Measurements from ENCODE around the gene PDK3. TPM values are rescaled to one million over a fixed set of nuclear protein-coding genes. Genes with fewer than 3 reads are reported as not detected.

PDK3 gene
- polyA plus RNA-seq, 1 donor (not counting 4 experiments of a cell fraction or from before 2014, with no cell fraction given) = 8.0 TPM

GRCh38 chrX:24478509-24478908 is 13.4 kb downstream of the PDK3 start:
- Histone ChIP-seq H4K20me1 (ENCODE audit: control insufficient read depth, extremely low read depth, insufficient read depth, low read length) (no peaks in the 10 kb centered on the region), H3K9me1 (ENCODE audit: control insufficient read depth, extremely low read depth, insufficient read depth, low read length) (no peaks in the 10 kb centered on the region), H3K79me2 (ENCODE audit: control insufficient read depth, insufficient read depth, low read length) (no peaks in the 10 kb centered on the region), H3K4me2 (ENCODE audit: control insufficient read depth, extremely low read depth, insufficient read depth, low read depth, low read length) (no peak overlapping the region), H3K9me3 (ENCODE audit: control insufficient read depth, low read depth, low read length) (no peaks in the 10 kb centered on the region), H3K4me3 (ENCODE audit: control insufficient read depth in 2 of 3, extremely low read depth in 1 of 3, insufficient read depth in 2 of 3, low read depth in 1 of 3, low read length in 3 of 3) (no peak overlapping the region), H3K36me3 (ENCODE audit: control insufficient read depth in 2 of 2, extremely low read depth in 1 of 2, insufficient read depth in 2 of 2, low read length in 2 of 2) (no peaks in the 10 kb centered on the region), H3K4me1 (ENCODE audit: control insufficient read depth, extremely low read depth, insufficient read depth, low read length) (no peaks in the 10 kb centered on the region), H2AFZ (ENCODE audit: control insufficient read depth, low read length) (no peak overlapping the region), H3K27ac (ENCODE audit: control insufficient read depth, insufficient read depth, low read length) (no peak overlapping the region), H3K27me3 (ENCODE audit: control insufficient read depth, extremely low read depth, insufficient read depth, low read length) (no peaks in the 10 kb centered on the region), H3K9ac (ENCODE audit: control insufficient read depth, extremely low read depth, insufficient read depth, low read length) (no peak overlapping the region)
- TF ChIP-seq CTCF (optimal IDR thresholded peaks at IDR 0.05 in 1 of 3, IDR thresholded peaks at IDR 0.05 in 1 of 3, conservative IDR thresholded peaks at IDR 0.05 in 1 of 3; ENCODE audit: extremely low read depth in 1 of 3, insufficient read depth in 2 of 3, low read length in 3 of 3) (no peak), EZH2 (IDR thresholded peaks at IDR 0.05; ENCODE audit: low read length) (no peak)
- no peak for DNase-seq (ENCODE audit: low read depth, low spot score)
- dilution Hi-C loops (cut with MboI; ENCODE audit: extremely low pct_ligation_motif_present, low sequenced_read_pairs) = no loop called here
- FAIRE-seq = no peak

- H3K9me3 ChIP-seq (ENCODE audit: control insufficient read depth, low read depth, low read length) = no peaks in the 10 kb centered on the region
- no peaks in the 10 kb centered on the region for H3K79me2 ChIP-seq (ENCODE audit: control insufficient read depth, insufficient read depth, low read length)
- no peak overlapping the region for H3K9ac ChIP-seq (ENCODE audit: control insufficient read depth, extremely low read depth, insufficient read depth, low read length)
- H3K4me3 ChIP-seq (ENCODE audit: control insufficient read depth in 2 of 3, extremely low read depth in 1 of 3, insufficient read depth in 2 of 3, low read depth in 1 of 3, low read length in 3 of 3) = no peak overlapping the region
- dilution Hi-C loops (cut with MboI; ENCODE audit: extremely low pct_ligation_motif_present, low sequenced_read_pairs) = no loop called here
- no peaks in the 10 kb centered on the region for H3K36me3 ChIP-seq (ENCODE audit: control insufficient read depth in 2 of 2, extremely low read depth in 1 of 2, insufficient read depth in 2 of 2, low read length in 2 of 2)
- no peaks in the 10 kb centered on the region for H3K9me1 ChIP-seq (ENCODE audit: control insufficient read depth, extremely low read depth, insufficient read depth, low read length)
- no peaks in the 10 kb centered on the region for H4K20me1 ChIP-seq (ENCODE audit: control insufficient read depth, extremely low read depth, insufficient read depth, low read length)
- TF ChIP-seq CTCF (optimal IDR thresholded peaks at IDR 0.05 in 1 of 3, IDR thresholded peaks at IDR 0.05 in 1 of 3, conservative IDR thresholded peaks at IDR 0.05 in 1 of 3; ENCODE audit: extremely low read depth in 1 of 3, insufficient read depth in 2 of 3, low read length in 3 of 3) (no peak), EZH2 (IDR thresholded peaks at IDR 0.05; ENCODE audit: low read length) (no peak)
- no peaks in the 10 kb centered on the region for H3K4me1 ChIP-seq (ENCODE audit: control insufficient read depth, extremely low read depth, insufficient read depth, low read length)
- DNase-seq (ENCODE audit: low read depth, low spot score) (no peak), FAIRE-seq (no peak)
- no peak overlapping the region for H3K4me2 ChIP-seq (ENCODE audit: control insufficient read depth, extremely low read depth, insufficient read depth, low read depth, low read length)
- H3K27me3 ChIP-seq (ENCODE audit: control insufficient read depth, extremely low read depth, insufficient read depth, low read length) = no peaks in the 10 kb centered on the region
- H2AFZ ChIP-seq (ENCODE audit: control insufficient read depth, low read length) = no peak overlapping the region
- no peak overlapping the region for H3K27ac ChIP-seq (ENCODE audit: control insufficient read depth, insufficient read depth, low read length)
These were observed 14.8 kb downstream of the PDK3 start for GRCh38 chrX:24479924-24480323.
